Measurements from ENCODE around the gene SRL.

The SRL gene

GRCh38 chr16:4241928-4242283, at the start of gene SRL:
SRL (minus strand) TSS chr16:4242080; CDS start chr16:4242067, 13 bp downstream.
- peak; percentile 67 for DNase-seq

GRCh38 chr16:4290236-4290830, 48.5 kb upstream of the SRL start:
- peak; percentile 19 for DNase-seq

DNA sequence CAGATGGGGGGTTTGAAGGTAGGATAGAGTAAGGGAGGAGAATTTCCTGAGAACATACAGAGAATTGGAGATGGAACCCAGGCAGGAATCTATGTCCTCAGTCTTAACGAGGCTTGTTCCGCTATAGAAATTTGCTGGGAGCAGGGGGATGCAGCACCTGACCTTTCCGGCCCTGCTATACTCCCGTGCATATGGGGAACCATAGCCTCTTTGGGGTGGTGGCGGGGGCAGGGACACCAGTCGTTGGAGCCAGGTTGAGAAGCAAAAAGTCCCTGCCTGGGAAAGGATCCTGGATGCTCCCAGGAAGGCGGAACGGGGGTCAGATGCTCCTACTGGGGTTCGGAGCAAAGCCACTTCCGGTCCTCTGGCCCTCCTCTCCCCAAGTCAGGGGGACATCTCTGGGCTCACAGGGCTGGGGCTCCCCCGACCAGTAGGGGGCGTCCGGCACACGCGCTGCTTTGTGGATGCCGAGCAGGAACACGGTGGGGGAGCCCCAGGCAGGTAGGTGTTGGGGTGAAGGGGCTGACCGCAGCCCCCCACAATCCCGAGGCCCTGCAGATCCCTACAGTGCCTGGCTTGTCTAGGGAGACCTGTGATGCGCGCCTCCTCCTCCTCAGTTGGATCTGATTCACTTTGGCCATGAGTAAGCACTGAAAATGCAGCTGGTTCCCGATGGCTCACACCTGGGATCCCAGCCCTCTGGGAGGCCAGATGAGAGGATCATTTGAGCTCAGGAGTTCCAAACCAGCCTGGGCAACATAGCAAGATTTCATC, 46.5 kb upstream of the SRL start:
- DNase-seq = peak; percentile 61

GRCh38 chr16:4285167-4285566, 43.3 kb upstream of the SRL start:
- peak; percentile 19 for DNase-seq

DNA sequence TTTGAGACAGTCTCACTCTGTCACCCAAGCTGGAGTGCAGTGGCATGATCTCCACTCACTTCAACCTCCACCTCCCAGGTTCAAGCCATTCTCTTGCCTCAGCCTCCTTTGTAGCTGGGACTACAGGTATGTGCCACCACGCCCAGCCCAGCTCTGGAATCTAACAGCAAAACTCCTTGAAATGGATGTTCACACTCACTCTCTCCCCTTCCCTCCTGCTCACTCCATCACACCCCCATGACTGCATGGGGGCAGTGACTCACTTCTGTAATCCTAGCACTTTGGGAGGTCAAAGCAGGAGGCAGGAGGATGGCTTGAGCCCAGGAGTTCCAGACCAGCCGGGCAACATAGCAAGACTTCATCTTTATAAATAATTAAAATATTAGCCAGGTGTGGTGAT, 42.1 kb upstream of the SRL start:
- no peak for DNase-seq

DNA sequence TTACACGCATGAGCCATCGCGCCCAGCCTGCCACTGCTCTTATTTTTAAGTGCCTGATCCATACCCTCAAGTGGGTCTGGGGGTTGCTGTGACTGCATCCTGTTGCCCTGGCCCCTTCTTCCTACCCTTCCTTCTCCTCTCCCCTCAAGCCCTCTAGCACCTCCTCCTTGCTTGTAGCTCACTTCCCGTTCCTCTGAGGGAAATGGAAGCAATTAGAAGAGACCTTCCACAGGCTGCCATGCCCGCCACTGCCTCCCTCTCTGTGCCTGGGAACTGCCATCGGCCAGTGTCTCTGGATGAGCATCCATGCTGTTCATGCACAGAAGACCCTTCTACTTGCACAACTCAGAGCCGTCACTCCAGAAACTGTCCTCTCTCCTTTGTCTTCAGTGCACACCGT, 41.6 kb upstream of the SRL start:
- no peak for DNase-seq

DNA sequence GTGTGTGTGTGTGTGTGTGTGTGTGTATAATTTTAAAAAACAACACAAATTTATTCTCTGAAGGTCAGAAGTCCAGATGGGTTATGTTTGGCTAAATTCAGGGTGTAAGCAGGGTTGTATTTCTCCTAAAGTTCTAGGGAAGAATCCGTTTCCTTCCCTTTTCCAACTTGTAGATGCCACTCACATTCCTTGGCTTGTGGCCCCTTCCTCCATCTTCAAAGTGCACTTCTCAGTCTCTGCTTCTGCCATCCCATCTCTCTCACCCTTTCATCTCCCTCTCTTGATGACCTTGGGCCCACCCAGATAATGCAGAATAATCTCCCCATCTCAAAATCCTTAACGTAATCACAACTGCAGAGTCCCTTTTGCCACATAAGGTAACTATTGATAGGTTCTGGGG, 38.7 kb upstream of the SRL start:
- no peak for DNase-seq

DNA sequence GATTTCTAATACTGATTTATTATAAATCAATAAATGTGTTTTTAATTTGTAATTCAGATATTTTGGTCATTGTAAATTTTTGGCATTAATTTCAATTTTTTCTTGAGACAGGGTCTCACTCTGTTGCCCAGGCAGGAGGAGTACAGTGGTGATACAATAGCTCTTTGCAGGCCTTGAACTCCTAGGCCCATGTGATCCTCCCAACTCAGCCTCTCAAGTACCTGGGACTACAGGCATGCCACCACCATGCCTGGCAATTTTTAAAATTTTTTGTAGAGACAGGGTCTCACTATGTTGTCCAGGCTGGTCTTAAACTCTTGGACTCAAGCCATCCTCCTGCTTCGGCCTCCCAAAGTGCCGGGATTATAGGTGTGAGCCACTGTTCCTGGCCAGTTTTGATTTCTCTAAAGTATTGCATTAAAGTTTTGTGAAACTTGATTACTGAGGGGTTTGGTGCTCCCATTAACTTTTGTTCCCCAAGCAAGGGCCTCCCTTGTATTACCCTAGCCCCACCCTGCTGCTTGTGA, 36.2 kb upstream of the SRL start:
- no peak for DNase-seq

- DNase-seq = no peak
These were observed 34.0 kb upstream of the SRL start for GRCh38 chr16:4275861-4276260.

- no peak for DNase-seq
These were observed 32.0 kb upstream of the SRL start for GRCh38 chr16:4273858-4274311.

- DNase-seq = peak; percentile 33
These were observed 30.5 kb upstream of the SRL start for GRCh38 chr16:4272114-4272956.

- DNase-seq = peak; percentile 94
These were observed 29.6 kb upstream of the SRL start for GRCh38 chr16:4271176-4272113.

DNA sequence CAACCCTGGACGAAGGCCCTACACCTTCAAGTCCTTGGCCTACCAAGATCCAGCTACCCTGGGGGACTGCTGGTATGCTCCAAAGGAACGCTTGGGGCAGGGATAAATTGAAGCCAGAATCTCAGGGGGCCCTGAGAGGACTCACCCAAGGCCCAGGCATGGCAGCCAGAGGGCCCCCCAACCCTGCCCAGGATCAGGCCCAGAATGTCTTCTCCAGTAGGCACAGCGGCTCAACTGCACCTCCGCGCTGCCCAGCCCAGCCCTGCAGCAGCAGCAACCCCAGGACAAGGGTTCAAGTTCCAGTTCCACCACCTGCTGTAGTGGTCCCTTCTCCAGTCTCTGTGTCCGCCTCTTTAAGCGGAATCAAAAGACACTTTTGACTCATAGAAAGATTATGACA, 28.7 kb upstream of the SRL start:
- DNase-seq = no peak

- no peak for DNase-seq
These were observed 28.2 kb upstream of the SRL start for GRCh38 chr16:4270091-4270490.

DNA sequence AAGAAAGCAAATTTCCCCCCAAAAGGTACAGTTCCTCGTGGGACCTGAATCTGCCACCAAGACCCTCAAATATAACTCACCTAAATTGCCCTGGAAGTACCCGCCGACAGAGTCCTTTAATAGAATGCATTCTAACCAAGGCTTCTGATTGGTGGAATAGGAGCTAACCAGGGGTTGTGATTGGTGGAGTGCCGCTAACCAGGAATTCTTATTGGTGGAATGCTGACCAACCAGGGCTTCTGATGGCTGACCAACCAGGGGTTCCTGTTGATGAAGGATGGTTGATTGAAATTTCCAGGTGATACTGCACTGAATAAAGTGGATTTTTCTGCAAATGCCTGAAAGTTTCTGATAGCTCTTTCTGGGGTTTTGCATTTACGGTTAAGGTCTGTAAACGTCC, 24.5 kb upstream of the SRL start:
- no peak for DNase-seq

DNA sequence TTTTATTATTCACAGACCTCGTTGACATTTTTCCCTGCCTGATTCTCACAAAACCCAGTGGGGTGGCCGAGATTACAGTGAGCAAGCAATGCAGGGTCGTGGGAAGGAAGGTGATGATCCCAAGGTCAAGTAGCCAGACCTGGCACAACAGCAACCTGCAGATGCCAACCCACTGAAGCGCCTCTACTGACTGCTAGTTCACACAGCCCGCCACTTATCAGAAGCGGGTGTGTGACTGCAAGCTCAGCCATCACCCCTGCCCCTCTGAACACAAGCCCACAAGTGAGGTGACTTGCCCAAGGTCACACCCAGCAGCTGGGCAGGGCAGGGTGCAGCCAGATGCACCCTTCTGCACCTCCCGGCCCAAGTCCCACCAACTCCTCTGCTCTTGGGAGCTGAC, 23.8 kb upstream of the SRL start:
- DNase-seq = no peak

GRCh38 chr16:4264546-4264945, 22.7 kb upstream of the SRL start:
- DNase-seq = no peak

DNA sequence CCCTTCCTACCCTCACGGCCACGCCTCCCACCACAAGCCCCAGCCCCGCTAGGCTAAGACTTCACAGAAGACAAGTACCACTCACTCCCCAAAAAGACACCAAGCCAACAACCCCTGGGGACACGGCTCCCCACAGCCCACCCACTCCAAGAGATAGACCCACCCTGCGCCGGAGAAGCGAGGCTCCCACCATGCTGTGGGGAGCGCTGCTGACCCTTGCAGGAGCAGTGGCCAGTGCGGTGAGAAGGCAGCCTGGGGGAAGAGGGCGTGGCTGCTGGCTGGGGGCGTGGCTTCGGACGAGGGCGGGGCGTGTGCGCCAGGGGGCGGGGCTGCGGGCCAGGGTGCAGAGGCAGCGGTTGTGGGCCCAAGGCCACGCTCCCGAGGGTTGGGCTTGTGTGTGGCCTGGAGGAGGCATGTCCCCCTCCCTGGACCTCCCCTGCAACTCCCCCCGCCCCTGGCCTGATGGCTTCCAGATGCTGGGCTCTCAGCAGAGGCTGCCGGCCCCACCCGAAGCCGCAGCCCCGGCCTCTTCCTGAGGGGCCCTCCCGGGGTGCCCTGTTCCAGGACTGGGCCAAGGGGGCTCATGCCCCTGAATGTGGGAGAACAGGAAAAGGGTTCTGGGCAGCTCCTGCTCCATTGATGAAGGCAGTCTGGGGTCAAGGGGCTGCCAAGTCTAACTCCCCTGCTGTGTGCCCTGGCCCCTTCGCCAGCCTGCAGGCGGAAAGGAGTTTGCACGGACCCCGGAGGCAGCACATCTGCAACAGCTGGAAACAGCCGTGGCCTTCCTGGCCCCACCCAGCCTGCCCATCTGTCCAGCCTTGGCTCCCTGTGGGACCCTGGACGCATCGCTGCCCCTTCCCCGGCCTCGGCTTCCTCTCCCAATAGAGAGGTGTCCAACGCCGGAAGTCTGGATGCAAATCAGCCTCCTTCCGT, 21.9 kb upstream of the SRL start:
- DNase-seq = no peak

DNA sequence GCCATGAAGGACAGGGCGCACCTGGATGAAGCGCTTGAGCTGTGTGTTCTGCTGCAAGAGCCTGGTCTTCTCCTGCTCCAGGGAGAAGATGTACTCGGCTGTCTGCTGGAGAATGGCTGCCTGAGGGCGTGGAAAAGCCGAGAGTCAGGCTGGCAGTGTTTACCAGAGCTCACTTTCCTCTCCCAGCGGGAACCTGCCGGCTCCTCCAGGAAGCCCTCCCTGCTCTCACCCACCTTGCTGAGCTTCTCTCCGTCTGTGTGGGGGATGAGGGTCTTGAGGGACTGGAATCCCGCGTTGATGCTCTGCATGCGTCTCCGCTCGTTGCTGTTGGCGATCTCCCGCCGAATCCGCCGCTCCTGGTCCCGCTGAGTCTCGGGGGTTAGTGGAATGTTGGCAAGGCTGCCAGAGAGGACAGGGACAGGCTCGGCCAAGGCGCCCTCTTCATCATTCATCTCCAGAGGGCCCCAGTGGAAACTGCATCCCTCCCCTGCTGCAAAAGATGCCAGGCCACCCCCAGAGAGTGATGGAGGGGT, 20.5 kb upstream of the SRL start:
- no peak for DNase-seq

DNA sequence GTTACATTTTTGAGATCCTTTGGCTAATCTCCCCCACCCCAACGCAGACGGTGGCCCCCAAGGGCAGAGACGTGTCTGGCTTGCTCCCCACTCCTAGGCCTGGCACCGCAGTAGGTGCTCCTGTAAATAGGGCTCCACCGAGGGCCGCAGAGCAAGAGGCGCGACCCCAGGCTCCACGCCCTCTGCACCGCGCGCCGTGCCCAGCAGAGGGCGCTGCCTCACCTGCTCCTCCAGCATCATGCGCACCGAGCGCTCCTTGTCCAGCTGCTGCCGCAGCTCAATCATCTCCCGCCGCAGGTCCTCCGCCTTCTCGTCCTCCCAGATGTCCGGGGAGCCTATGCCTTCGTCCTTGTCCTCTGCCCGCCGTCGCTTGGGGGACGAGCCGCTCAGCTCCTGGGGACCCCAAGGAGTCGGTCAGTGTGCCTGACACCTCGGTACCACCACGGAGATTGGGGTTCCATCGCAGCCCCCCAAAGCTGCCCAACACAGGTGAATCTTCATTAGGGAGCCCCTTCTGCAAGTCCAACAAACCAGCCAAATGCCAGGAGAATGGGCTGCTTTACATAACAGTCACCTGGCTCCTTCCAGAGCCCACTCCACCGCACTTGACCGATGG, 19.8 kb upstream of the SRL start:
- no peak for DNase-seq

DNA sequence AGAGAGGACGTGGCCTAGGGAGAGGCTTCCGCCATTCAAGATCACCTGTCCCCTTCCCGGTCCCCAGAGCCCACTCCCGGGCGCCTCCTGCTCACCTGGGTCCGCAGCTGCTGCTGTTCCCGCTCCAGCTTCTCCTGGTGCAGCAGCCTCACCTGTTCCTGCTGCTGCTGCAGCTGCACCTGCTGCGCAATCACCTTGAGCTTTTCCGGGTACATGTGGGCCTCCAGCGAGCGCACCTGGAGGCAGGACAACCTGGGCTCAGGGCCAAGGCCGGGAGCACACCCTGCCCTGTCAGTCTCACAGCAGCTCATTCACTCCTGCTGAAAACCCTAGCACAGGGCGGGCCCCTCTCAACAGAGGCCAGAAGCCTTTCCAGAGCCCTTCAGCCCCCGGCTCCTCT, 18.5 kb upstream of the SRL start:
- DNase-seq = peak; percentile 57
